H9 (cell line): ENCODE results near the gene GHR. TPM values are rescaled to one million over a fixed set of nuclear protein-coding genes. Genes with fewer than 3 reads are reported as not detected.

Experiments
- DNase-seq: peaks from one replicate; pipeline ENCODE4 v3.0.0-alpha.2; 2017
- H2AFZ ChIP-seq: one replicate; pipeline ENCODE4 v1.6.1; 2013; ENCODE audit warnings: mild to moderate bottlenecking, low read length, control low read depth, moderate library complexity
- H2AK5ac ChIP-seq: 2 replicates; pipeline ENCODE4 v1.6.1; 2013; ENCODE audit warnings: low read length, control low read depth, mixed read lengths; ENCODE audit not compliant: insufficient read length
- H2BK120ac ChIP-seq: one replicate; pipeline ENCODE4 v1.6.1; 2013; ENCODE audit warnings: low read depth, mild to moderate bottlenecking, low read length, control low read depth, inconsistent platforms; ENCODE audit not compliant: poor library complexity, severe bottlenecking
- H2BK12ac ChIP-seq: 2 replicates; pipeline ENCODE4 v1.6.1; 2013; ENCODE audit warnings: low read length, control low read depth, mixed read lengths, low read depth; ENCODE audit not compliant: insufficient read length
- H2BK15ac ChIP-seq: 2 replicates; pipeline ENCODE4 v1.6.1; 2013; ENCODE audit warnings: low read depth, low read length, control low read depth
- H2BK20ac ChIP-seq: one replicate; pipeline ENCODE4 v1.6.1; 2013; ENCODE audit warnings: low read depth, mild to moderate bottlenecking, low read length, control low read depth, inconsistent platforms; ENCODE audit not compliant: poor library complexity, severe bottlenecking
- H2BK5ac ChIP-seq: 2 replicates; pipeline ENCODE4 v1.6.1; 2013; ENCODE audit warnings: low read length, control low read depth, mixed read lengths; ENCODE audit not compliant: insufficient read length
- H3K14ac ChIP-seq: 2 replicates; pipeline ENCODE4 v1.6.1; 2013; ENCODE audit warnings: low read length, control low read depth; ENCODE audit not compliant: insufficient read depth
- H3K18ac ChIP-seq: 2 replicates; pipeline ENCODE4 v1.6.1; 2013; ENCODE audit warnings: low read depth, mild to moderate bottlenecking, mixed read lengths, low read length, control low read depth; ENCODE audit not compliant: insufficient read length
- H3K23ac ChIP-seq: 2 replicates; pipeline ENCODE4 v1.6.1; 2013; ENCODE audit warnings: low read length, control low read depth, mixed read lengths, low read depth; ENCODE audit not compliant: insufficient read length
- H3K23me2 ChIP-seq: 2 replicates; pipeline ENCODE4 v1.6.1; 2013; ENCODE audit warnings: low read depth, mild to moderate bottlenecking, mixed read lengths, low read length, control low read depth; ENCODE audit not compliant: insufficient read length, poor library complexity, severe bottlenecking
- H3K27ac ChIP-seq: 2 replicates; pipeline ENCODE4 v1.5.1; 2013; ENCODE audit warnings: low read length, control low read depth, mixed read lengths, low read depth; ENCODE audit not compliant: insufficient read length
- H3K27me3 ChIP-seq: 2 replicates; pipeline ENCODE4 v1.6.1; 2013; ENCODE audit warnings: low read length, control low read depth, inconsistent platforms; ENCODE audit not compliant: insufficient read depth
- H3K4ac ChIP-seq: 2 replicates; pipeline ENCODE4 v1.6.1; 2013; ENCODE audit warnings: low read depth, mild to moderate bottlenecking, control low read depth, inconsistent platforms, low read length, moderate library complexity
- H3K4me1 ChIP-seq: 2 replicates; pipeline ENCODE4 v1.6.1; 2013; ENCODE audit warnings: low read length, control low read depth, inconsistent platforms; ENCODE audit not compliant: insufficient read depth
- H3K4me2 ChIP-seq: 2 replicates; pipeline ENCODE4 v1.6.1; 2013; ENCODE audit warnings: low read length, control low read depth, mixed read lengths; ENCODE audit not compliant: insufficient read length, insufficient read depth
- H3K56ac ChIP-seq: 2 replicates; pipeline ENCODE4 v1.6.1; 2013; ENCODE audit warnings: low read depth, mild to moderate bottlenecking, mixed read lengths, low read length, control low read depth; ENCODE audit not compliant: insufficient read length
- H3K79me1 ChIP-seq: 2 replicates; pipeline ENCODE4 v1.6.1; 2013; ENCODE audit warnings: low read depth, mild to moderate bottlenecking, moderate library complexity, low read length, control low read depth, inconsistent platforms; ENCODE audit not compliant: insufficient read depth, poor library complexity, severe bottlenecking
- H3K79me2 ChIP-seq: 2 replicates; pipeline ENCODE4 v1.6.1; 2013; ENCODE audit warnings: low read length, control low read depth, inconsistent platforms; ENCODE audit not compliant: insufficient read depth
- H3K9ac ChIP-seq: 2 replicates; pipeline ENCODE4 v1.6.1; 2013; ENCODE audit warnings: low read length, control low read depth, mixed read lengths; ENCODE audit not compliant: insufficient read length; ENCODE audit errors: extremely low read depth
- H3K9me3 ChIP-seq: one replicate; pipeline ENCODE4 v1.6.1; 2013; ENCODE audit warnings: low read depth, low read length, inconsistent platforms; ENCODE audit not compliant: control insufficient read depth
- H3T11ph ChIP-seq: one replicate; pipeline ENCODE4 v1.6.1; 2013; ENCODE audit warnings: mild to moderate bottlenecking, low read length, control low read depth, inconsistent platforms
- H4K20me1 ChIP-seq: one replicate; pipeline ENCODE4 v1.6.1; 2013; ENCODE audit not compliant: control insufficient read depth, insufficient read length, insufficient read depth
- H4K5ac ChIP-seq: 2 replicates; pipeline ENCODE4 v1.6.1; 2013; ENCODE audit warnings: low read depth, mild to moderate bottlenecking, mixed read lengths, low read length, control low read depth; ENCODE audit not compliant: insufficient read length
- H4K8ac ChIP-seq: replicated peaks from 2 replicates; pipeline ENCODE4 v1.6.1; 2013; ENCODE audit warnings: low read length, control low read depth, mixed read lengths, low read depth; ENCODE audit not compliant: insufficient read length
- H4K91ac ChIP-seq: 2 replicates; pipeline ENCODE4 v1.6.1; 2013; ENCODE audit warnings: low read depth, mild to moderate bottlenecking, moderate library complexity, mixed read lengths, low read length, control low read depth; ENCODE audit not compliant: insufficient read length
- H3K27ac Mint-ChIP-seq, 3 experiments: 2 replicates in 2 of 3; 3 replicates in 1 of 3; pipeline ENCODE4 v1.8.0; 2020 to 2021; ENCODE audit warnings: mixed read lengths in 3 of 3, mild to moderate bottlenecking in 1 of 3, moderate library complexity in 1 of 3
- H3K27me3 Mint-ChIP-seq: 2 replicates; pipeline ENCODE4 v1.8.0; 2021; ENCODE audit warnings: low read depth, mild to moderate bottlenecking, moderate library complexity, mixed read lengths
- H3K36me3 Mint-ChIP-seq, 3 experiments: 2 replicates in 2 of 3; 3 replicates in 1 of 3; pipeline ENCODE4 v1.8.0; 2020 to 2021; ENCODE audit warnings: low read depth in 3 of 3, mixed read lengths in 3 of 3; ENCODE audit not compliant: insufficient read depth in 1 of 3
- H3K4me1 Mint-ChIP-seq, 2 experiments: 2 replicates each; pipeline ENCODE4 v1.8.0; 2020; ENCODE audit warnings: mixed read lengths in 2 of 2
- H3K4me3 Mint-ChIP-seq, 2 experiments: 2 replicates in 1 of 2; 3 replicates in 1 of 2; pipeline ENCODE4 v1.8.0; 2020 to 2021; ENCODE audit warnings: mild to moderate bottlenecking in 2 of 2, mixed read lengths in 2 of 2, moderate library complexity in 1 of 2
- H3K9me3 Mint-ChIP-seq, 2 experiments: 2 replicates in 1 of 2; 3 replicates in 1 of 2; pipeline ENCODE4 v1.8.0; 2020; ENCODE audit warnings: mild to moderate bottlenecking in 2 of 2, mixed read lengths in 2 of 2, moderate library complexity in 1 of 2
- CTCF ChIP-seq: fragments of 200-600 bp; sonication (generic); conservative IDR thresholded peaks from 3 replicates; pipeline ENCODE4 v1.8.0; 2021; ENCODE audit warnings: antibody characterized with exemption, mild to moderate bottlenecking
- WGBS: extraction: QIAGEN DNeasy Blood & Tissue Kit; methylation state at CpG from one replicate; pipeline ENCODE4 v1.1.7; 2013; ENCODE audit warnings: missing lambda C conversion rate, low lambda C conversion rate, mixed read lengths; ENCODE audit not compliant: insufficient read length; ENCODE audit errors: extremely low coverage; 5-methylcytosine and 5-hydroxymethylcytosine counted together
- total RNA-seq: library from RNA; stranded (reverse); gene quantifications from 2 replicates; pipeline ENCODE4 v1.2.1, GENCODE V29; 2021

The GHR gene
- total RNA-seq, 1 experiment from 2014 or later: 0.20 TPM

GRCh38 chr5:42626462-42626861 is 203.2 kb downstream of the GHR start:
- H3K4me1 ChIP-seq: peaks cover 4% of the 10 kb centered on the region; the same call in 1 of the 2 replicates
- H3K9ac ChIP-seq: no peak overlapping the region
- no peak overlapping the region for H4K91ac ChIP-seq
- H3K36me3 Mint-ChIP-seq: no peaks in the 10 kb centered on the region
- no peaks in the 10 kb centered on the region for H3K79me1 ChIP-seq
- no peak overlapping the region for H3K14ac ChIP-seq
- H3K27ac ChIP-seq: no peak overlapping the region
- no peak overlapping the region for H3K4me3 Mint-ChIP-seq
- no peaks in the 10 kb centered on the region for H3K27me3 ChIP-seq
- no peak overlapping the region for H2AK5ac ChIP-seq
- H3K27ac Mint-ChIP-seq: no peak overlapping the region
- no peak overlapping the region for H3T11ph ChIP-seq
- H2BK120ac ChIP-seq: no peak overlapping the region
- no CpG with 5 or more reads among the region's 4 CpGs for WGBS
- H3K56ac ChIP-seq: no peak overlapping the region
- DNase-seq: no peak
- no peak overlapping the region for H4K5ac ChIP-seq
- H4K20me1 ChIP-seq: no peaks in the 10 kb centered on the region
- no peaks in the 10 kb centered on the region for H3K79me2 ChIP-seq
- H2BK15ac ChIP-seq: no peak overlapping the region
- no peak overlapping the region for H4K8ac ChIP-seq
- peaks cover 6 to 12% of the 10 kb centered on the region in 2 experiments for H3K4me1 Mint-ChIP-seq
- H3K4ac ChIP-seq: no peak overlapping the region
- TF ChIP-seq CTCF: no peak
- H2BK5ac ChIP-seq: no peak overlapping the region
- no peak overlapping the region for H2BK12ac ChIP-seq
- H3K9me3 Mint-ChIP-seq: no peaks in the 10 kb centered on the region
- no peaks in the 10 kb centered on the region for H3K9me3 ChIP-seq
- no peak overlapping the region for H2AFZ ChIP-seq
- H3K4me2 ChIP-seq: no peak overlapping the region
- H3K18ac ChIP-seq: no peak overlapping the region
- H3K23me2 ChIP-seq: no peaks in the 10 kb centered on the region
- no peak overlapping the region for H3K23ac ChIP-seq
- H3K27me3 Mint-ChIP-seq: peaks cover 1% of the 10 kb centered on the region; the same call in 1 of the 2 replicates
- H2BK20ac ChIP-seq: no peak overlapping the region
